ENCODE results near the gene NBPF4.

NBPF4 gene

DNA sequence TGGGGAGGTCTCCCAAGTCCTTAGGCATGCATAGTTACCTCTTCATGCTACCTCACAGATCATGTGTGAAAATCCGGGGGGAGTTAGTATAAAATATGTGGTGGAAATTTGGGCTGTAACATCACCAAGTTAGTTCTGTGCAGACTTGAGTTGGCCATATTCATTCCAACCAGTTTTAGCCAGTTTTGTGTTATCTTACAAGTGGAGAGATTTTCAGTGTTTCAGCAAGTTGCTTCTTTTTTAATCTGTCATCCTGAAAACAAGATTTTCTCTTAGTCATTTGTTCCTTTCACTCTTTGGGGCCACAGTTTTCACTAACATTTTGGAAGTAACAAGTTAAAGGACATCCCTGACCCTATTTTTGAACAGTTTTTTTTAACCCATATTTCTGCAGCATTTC lies 55.1 kb downstream of the NBPF4 start:
- TF ChIP-seq GATA3 (IDR thresholded peaks at IDR 0.05; ENCODE audit: low read depth, low read length) (no peak), GATA2 (IDR thresholded peaks at IDR 0.05; ENCODE audit: low read depth, low read length) (no peak)

DNA sequence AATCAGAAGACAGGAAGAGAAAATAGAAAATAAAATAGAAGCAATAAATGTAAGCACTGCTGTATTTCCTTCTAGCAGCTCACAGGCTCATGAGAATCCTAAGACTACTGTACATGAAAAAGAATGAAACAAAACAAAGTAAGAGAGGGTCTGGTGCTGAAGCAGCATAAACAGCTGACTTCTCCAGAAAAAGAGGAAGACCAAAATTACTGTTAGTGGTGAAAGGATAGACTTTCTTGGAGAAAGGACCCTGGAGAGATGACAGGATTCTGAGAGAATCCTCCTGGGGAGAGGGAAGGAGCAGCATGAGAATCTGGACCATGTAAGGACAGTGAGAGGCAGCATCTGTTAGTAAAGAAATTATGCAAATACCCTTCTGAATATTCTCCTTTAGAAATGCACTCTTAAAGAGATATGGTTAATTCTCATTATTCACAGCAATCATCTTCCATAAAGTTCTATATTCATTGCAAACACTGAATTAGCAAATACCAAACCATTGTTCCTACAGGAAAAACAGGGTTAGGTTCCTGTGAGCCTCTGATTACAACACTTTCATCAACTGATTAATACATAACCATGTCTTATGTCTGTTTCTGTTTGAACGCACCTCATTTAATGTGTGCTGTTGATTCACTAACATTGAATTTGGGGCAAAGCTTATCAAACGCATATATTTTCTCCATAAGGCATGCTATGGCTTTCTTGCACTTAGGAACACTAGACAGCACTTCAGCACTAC lies 60.7 kb downstream of the NBPF4 start:
- TF ChIP-seq GATA3 (IDR thresholded peaks at IDR 0.05; ENCODE audit: low read depth, low read length) (no peak), GATA2 (IDR thresholded peaks at IDR 0.05; ENCODE audit: low read depth, low read length) (no peak)

- no peak for TF ChIP-seq GATA2 (IDR thresholded peaks at IDR 0.05; ENCODE audit: low read depth, low read length)
Observed at GRCh38 chr1:108179018-108179417, 64.9 kb downstream of the NBPF4 start.
